ENCODE measurements around the gene ADCY9. TPM values are rescaled to one million over a fixed set of nuclear protein-coding genes. Genes with fewer than 3 reads are reported as not detected.

ADCY9 gene
- total RNA-seq, 1 experiment from 2014 or later, result 11.5 TPM

- Mint-ChIP-seq H3K27me3 (ENCODE audit: low read depth) (no peaks in the 10 kb centered on the region), H3K27ac (no peak overlapping the region), H3K4me1 (peaks cover 19% of the 10 kb centered on the region), H3K4me3 (no peak overlapping the region), H3K9me3 (peaks cover 5% of the 10 kb centered on the region), H3K36me3 (no peaks in the 10 kb centered on the region)
- ChIA-PET CTCF (no interaction called here), POLR2A (interaction anchor here (0.6 kb wide), 1 partner anchor 178 kb away, joined by 4 read pairs; no protein-coding TSS in a partner anchor)
- TF ChIP-seq CREM (CRISPR knock-in tag; IDR thresholded peaks at IDR 0.05) (no peak), CTCF (IDR thresholded peaks at IDR 0.05) (no peak), OVOL2 (CRISPR knock-in tag; IDR thresholded peaks at IDR 0.05; ENCODE audit: borderline replicate concordance) (no peak), RELA (CRISPR knock-in tag; IDR thresholded peaks at IDR 0.05; ENCODE audit: borderline replicate concordance) (no peak), IRF2 (CRISPR knock-in tag; IDR thresholded peaks at IDR 0.05; ENCODE audit: borderline replicate concordance, low read depth) (no peak), ETV6 (CRISPR knock-in tag; IDR thresholded peaks at IDR 0.05) (no peak), ZNF232 (CRISPR knock-in tag; IDR thresholded peaks at IDR 0.05) (no peak), FOXP1 (CRISPR knock-in tag; IDR thresholded peaks at IDR 0.05; ENCODE audit: borderline replicate concordance) (no peak), NFE2L1 (CRISPR knock-in tag; IDR thresholded peaks at IDR 0.05) (no peak), ATF3 (CRISPR knock-in tag; conservative IDR thresholded peaks at IDR 0.05) (no peak), ZMAT4 (CRISPR knock-in tag; IDR thresholded peaks at IDR 0.05) (no peak), MLX (CRISPR knock-in tag; IDR thresholded peaks at IDR 0.05) (no peak), TEAD1 (CRISPR knock-in tag; IDR thresholded peaks at IDR 0.05) (no peak), ESRRA (CRISPR knock-in tag; IDR thresholded peaks at IDR 0.05; ENCODE audit: borderline replicate concordance) (no peak)
- DNase-seq (ENCODE audit: low spot score) (no peak), ATAC-seq (no peak)
Measured at GRCh38 chr16:4021916-4022315, 94.3 kb downstream of the ADCY9 start.

GRCh38 chr16:4021070-4021779, 95.0 kb downstream of the ADCY9 start:
- H3K9me3 Mint-ChIP-seq, result no peaks in the 10 kb centered on the region
- H3K4me1 Mint-ChIP-seq, result peaks cover 15% of the 10 kb centered on the region
- no peak overlapping the region for H3K4me3 Mint-ChIP-seq
- H3K27me3 Mint-ChIP-seq (ENCODE audit: low read depth), result no peaks in the 10 kb centered on the region
- ATAC-seq (no peak; the same call in 1 of the 2 replicates), DNase-seq (ENCODE audit: low spot score) (no peak)
- H3K27ac Mint-ChIP-seq, result no peak overlapping the region
- ChIA-PET POLR2A (interaction anchor here (0.6 kb wide), 1 partner anchor 233 kb away, joined by 3 read pairs; no protein-coding TSS in a partner anchor), CTCF (no interaction called here)
- no peak for TF ChIP-seq IRF2 (CRISPR knock-in tag; IDR thresholded peaks at IDR 0.05; ENCODE audit: borderline replicate concordance, low read depth)
- no peak for TF ChIP-seq CREB1 (CRISPR knock-in tag; IDR thresholded peaks at IDR 0.05)
- no peak for TF ChIP-seq ATF2 (CRISPR knock-in tag; IDR thresholded peaks at IDR 0.05; ENCODE audit: borderline replicate concordance, low read depth)
- no peak for TF ChIP-seq IRF1 (CRISPR knock-in tag; IDR thresholded peaks at IDR 0.05)
- TF ChIP-seq MYBL2 (CRISPR knock-in tag; IDR thresholded peaks at IDR 0.05), result no peak
- TF ChIP-seq GABPB1 (CRISPR knock-in tag; IDR thresholded peaks at IDR 0.05), result 0 out of 2 replicates have a peak, but pooled peaks have one; percentile 16
- no peak for TF ChIP-seq NFE2L1 (CRISPR knock-in tag; IDR thresholded peaks at IDR 0.05)
- no peaks in the 10 kb centered on the region for H3K36me3 Mint-ChIP-seq
